ELR (cell line): ENCODE measurements around the gene CLCN1.

Experiments used
- DNase-seq: peaks from one replicate; pipeline ENCODE4 v3.0.0-alpha.2; 2015; ENCODE audit warnings: low read depth

The CLCN1 gene

DNA sequence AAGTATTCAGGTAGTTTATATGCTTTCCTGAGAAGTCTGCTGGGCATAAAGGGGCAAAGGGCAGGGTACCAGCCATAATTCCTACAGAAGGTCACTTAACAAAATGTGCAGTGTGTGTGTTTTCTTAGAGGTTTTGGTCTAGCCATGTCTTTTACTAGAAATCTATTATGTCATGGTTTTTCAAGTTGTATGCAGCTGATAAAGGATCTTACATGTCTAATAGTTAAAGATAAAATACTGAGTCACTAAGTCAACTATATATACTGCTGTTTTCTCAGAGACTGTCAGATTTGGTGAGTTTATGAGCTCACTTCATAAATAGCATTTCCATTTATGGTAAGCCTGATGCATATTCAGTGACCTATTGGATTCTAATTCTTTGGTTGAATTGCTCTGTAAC is 20.0 kb upstream of the CLCN1 start:
- no peak for DNase-seq

DNA sequence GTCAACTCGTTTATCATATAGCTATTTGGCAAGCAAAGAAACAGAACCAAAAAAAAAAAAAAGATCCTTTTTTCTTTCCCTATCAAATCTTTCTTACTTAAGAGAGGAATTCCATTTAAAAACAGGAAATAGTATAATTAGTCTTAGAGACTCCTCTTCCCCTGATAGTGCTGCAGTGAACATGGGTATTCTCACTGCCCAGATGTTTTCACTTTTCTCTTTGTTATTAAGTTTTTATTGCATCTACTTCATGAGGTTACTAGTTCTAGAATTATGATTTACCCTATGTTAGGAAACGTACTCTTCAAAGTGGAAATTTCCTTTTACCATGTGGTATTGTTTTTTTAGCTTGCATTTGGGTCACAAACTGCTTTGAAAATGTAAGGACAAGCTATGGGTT is 19.2 kb upstream of the CLCN1 start:
- DNase-seq = no peak

DNA sequence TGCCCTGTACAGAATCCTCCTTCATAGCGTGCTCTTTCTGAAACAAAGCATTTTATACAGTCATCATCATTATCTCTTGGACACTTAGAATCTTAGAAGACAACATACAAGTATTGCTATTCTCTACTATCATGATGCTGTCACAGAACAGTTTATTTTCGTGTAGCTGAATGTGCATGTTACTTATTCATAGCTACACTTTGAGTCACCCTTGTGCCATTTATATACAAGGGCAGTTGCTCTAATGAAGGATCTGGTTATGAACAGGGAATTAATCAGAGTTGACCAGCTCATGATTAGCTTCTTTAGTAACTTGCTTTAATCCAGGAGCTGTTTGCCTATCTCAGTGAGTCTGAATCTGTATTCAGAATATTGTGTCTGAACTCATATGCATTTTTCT is 16.6 kb upstream of the CLCN1 start:
- DNase-seq = peak; percentile 66

DNA sequence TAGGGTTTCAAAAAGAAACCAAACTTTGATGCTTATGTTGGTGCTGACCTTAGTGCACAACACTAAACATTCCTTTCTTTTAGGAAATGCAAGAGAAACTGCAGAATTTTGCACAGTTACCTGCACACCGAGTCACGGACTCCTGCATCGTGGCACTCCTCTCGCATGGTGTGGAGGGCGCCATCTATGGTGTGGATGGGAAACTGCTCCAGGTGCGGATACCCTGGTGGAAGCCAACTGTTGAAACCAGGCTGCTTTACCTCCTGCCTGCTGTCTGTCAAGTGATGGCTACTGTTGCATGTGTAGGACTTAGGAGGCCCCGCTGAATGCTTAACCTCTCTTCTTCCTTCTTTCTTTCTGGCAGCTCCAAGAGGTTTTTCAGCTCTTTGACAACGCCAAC is 16.1 kb upstream of the CLCN1 start:
- DNase-seq = peak; percentile 38

DNA sequence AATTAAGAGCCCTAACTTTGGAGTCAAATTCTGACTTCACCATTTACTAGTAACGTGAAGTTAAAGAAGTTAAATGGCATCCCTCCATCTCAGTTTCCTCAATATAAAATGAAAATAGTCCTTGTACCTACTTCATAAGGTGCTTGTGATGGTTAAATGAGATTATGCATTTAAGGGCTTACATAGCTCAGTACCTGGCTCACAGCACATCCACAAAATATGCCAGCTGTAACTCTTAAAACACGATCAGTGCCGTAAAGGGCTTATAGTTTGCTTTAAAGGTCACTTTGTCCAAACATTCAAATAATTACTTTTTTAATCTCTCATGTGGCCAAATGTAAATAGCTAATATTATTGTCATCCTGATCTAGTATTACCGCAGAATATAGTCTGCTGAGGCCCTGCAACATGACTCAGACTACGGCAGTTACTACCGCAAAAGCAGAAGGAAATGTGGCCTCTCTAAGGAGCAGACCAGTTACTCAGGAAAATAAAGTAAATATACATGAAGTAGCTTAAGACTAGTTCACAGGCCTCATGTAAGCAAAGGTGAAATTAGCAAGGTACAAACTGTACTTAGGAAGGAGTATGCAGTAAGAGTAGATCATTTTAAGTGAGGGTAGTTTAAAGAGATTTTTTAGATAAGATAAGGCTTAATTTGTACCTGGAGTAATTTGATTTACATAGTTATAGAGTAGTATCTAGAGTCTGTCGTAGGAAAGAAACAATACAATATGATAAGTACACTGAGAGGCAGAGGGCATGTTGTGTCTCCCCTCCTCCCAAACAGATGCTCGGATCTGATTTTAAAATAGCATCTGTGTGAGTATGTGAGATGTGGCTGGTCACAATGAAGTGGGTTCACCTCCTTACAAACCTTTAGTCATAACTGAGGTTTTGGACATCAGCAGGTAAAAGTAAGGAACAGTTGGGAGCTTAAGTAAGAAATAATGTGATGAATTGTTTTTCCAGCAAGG is 14.7 kb upstream of the CLCN1 start:
- peak; percentile 40 for DNase-seq

DNA sequence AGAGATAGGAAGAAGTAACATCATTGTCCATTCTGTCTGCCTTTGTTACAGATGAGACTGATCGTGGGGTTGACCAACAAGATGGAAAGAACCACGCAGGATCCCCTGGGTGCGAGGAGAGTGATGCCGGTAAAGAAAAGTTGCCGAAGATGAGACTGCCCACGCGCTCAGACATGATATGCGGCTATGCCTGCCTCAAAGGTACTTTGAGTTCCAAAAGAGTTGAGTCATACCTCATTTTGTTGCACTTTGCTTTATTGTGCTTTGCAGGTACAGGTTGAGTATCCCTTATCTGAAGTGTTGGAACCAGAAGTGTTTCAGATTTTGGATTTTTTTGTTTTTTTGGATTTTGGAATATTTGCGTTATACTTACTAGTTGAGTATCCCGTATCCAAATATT is 12.2 kb upstream of the CLCN1 start:
- DNase-seq = no peak

DNA sequence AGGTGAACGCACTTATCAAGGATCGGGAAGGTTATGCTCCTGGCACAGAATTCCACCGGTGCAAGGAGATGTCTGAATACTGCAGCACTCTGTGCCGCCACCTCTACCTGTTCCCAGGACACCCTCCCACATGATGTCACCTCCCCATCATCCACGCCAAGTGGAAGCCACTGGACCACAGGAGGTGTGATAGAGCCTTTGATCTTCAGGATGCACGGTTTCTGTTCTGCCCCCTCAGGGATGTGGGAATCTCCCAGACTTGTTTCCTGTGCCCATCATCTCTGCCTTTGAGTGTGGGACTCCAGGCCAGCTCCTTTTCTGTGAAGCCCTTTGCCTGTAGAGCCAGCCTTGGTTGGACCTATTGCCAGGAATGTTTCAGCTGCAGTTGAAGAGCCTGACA is 11.0 kb upstream of the CLCN1 start:
- DNase-seq = no peak

DNA sequence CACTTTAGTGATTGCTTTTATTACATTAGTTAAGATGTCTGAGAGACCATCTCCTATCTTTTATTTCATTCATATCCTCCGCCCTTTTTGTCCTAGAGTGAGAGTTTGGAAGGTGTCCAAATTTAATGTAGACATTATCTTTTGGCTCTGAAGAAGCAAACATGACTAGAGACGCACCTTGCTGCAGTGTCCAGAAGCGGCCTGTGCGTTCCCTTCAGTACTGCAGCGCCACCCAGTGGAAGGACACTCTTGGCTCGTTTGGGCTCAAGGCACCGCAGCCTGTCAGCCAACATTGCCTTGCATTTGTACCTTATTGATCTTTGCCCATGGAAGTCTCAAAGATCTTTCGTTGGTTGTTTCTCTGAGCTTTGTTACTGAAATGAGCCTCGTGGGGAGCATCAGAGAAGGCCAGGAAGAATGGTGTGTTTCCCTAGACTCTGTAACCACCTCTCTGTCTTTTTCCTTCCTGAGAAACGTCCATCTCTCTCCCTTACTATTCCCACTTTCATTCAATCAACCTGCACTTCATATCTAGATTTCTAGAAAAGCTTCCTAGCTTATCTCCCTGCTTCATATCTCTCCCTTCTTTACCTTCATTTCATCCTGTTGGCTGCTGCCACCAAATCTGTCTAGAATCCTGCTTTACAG is 10.4 kb upstream of the CLCN1 start:
- DNase-seq = peak; percentile 49

DNA sequence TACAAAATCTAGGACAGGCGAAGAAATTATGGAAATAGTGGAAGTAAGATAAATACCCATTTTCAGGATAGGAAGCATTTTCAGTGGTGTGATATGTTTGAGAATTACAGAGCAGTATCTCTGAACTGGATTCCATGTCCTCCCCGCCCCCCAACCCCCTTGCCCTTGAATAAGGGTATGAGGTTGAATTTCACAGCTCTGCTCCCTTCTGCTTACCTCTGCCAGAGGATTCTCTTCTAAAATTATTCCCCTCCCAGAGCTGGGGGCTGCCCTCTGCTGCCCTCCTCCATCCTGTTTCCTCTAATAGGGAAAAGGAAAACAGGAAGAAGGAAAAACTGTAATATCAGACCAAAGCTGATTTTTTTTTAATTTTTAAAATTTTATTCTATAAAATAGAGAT is 7.3 kb upstream of the CLCN1 start:
- no peak for DNase-seq

DNA sequence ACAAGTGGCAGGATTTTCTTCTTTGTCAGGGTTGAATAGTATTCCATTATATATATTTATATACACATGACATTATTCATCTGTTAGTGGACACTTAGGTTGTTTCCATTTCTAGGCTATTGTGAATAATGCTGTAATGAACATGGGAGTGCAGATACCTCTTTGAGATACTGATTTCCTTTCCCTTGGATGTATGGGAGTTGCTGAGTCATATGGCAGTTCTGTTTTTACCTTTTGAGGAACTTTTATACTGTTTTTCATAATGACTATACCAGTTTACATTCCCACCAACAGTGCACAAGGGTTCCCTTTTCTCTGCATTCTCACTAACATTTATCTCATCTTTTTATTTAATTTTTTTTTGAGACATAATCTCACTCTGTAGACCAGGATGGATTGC is 1.8 kb upstream of the CLCN1 start:
- no peak for DNase-seq

DNA sequence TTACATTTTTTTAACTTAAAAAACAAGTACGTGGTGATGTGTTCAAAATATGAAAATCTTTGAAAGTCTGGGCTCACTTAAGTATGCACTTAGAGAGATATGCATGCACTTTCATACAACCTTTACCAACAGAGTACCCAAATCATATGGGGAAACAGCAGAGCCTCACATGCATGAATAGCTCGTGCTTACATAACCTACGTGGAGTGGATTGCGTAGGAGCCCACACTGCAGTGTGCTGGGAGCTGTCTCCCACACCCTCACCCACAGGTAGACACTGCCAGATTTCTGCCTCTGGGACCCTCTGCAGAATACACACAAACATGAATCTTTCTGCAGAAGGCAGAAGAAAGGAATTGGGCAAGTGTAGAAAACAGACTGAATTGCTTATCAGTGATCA is 581 bp downstream of the CLCN1 start:
- no peak for DNase-seq

DNA sequence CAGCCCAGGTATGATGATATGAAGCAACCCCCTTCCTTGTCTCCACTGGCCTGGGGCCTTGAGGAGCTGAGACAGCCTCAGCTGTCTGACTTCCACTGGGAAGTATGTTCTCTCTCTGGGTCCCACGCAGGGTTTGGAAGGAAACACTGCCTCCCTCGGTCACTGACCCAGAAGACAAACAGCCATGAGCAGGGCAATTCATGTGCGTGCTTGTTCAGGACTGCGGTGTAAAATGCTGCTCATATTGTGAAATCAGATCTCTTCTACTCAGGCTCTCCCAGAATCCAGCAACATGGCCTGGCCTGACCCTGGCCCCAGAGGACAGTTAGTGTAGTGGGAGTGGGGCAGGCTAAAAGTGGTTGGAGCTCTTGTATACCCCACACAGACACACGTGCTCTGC is 2.8 kb downstream of the CLCN1 start:
- no peak for DNase-seq

DNA sequence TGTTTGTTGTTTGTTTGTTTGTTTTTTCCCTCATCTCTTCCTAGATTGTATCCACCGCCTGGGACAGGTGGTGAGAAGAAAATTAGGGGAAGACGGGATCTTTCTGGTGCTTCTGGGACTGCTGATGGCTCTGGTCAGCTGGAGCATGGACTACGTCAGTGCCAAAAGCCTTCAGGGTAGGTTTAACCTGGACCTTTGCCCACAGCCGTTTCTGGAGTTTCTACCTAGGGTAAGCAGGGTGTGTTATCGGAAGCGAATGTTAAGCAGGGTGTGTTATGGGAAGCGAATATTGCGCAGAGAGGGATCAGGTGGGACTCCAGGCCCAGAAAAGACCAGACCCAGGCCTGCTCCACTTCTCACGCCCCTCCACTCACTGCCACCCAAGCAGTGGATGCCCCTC is 4.7 kb downstream of the CLCN1 start:
- no peak for DNase-seq

DNA sequence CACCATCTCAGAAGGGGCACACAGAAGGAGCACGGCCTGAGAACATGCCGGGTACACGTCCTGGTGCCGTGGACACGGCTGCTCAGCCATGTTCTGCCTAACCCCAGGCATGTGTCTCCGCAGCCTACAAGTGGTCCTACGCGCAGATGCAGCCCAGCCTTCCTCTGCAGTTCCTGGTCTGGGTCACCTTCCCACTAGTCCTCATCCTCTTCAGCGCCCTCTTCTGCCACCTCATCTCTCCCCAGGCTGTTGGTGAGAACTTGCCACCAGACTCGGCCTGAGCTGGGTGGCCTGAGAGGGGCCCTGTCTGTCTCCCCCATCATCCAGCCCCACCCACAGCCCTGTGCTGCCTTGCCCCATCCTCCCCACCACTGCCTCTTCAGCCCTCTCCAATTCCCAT is 5.3 kb downstream of the CLCN1 start:
- DNase-seq = no peak

DNA sequence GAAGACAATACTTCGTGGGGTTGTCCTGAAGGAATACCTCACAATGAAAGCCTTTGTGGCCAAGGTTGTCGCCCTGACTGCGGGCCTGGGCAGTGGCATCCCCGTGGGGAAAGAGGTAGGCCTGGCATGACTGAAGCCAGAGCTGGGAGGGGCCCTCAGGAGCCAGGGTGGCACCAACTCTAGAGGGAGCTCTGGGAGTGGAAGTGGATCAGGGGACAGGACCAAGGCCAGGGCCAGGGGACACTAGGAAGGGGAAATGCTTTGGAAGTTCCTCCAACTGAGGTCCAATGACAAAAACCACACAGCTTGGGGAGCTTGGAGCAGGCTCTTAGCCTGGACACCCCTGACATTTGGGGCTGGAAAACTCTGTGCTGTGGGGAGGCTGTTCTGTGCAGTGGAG is 5.8 kb downstream of the CLCN1 start:
- DNase-seq = no peak

DNA sequence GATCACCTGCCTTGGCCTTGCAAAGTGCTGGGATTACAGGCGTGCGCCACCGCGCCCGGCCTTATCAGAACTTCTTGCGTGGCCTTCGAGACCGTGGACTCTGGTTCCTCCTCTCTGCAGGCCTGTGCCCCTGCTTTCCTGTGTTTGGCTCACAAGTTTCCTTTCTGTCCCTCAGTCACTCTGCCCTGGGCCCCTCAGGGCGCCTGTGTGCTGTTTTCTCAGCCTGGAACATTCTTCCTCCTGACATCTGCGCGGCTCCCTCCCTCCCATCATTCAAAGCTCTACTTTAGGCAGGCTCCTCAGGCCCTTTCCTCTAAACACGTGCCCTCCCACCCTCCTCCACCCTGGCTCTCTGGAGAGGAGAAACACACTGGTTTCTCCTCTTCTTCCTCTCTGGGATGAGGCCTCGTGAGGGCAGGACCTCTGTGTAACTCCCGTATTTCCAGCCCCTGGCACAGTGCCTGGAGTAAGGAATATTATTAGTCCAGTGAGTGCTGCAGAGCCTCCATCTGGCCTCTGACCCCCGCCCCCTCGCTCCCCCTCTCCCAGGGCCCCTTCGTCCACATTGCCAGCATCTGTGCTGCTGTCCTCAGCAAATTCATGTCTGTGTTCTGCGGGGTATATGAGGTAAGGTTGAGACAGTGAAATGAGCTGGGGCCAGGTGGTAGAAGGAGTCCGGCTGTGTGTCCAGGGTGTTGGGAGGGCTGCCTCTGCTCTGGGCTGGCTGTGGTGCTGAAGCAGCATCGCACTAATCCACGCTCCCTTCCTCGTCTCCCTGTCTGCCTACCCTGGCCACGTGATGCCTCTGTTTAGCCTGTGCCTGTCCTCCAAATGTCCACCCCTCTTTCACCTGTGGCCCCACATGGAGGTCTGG is 7.1 kb downstream of the CLCN1 start:
- no peak for DNase-seq

DNA sequence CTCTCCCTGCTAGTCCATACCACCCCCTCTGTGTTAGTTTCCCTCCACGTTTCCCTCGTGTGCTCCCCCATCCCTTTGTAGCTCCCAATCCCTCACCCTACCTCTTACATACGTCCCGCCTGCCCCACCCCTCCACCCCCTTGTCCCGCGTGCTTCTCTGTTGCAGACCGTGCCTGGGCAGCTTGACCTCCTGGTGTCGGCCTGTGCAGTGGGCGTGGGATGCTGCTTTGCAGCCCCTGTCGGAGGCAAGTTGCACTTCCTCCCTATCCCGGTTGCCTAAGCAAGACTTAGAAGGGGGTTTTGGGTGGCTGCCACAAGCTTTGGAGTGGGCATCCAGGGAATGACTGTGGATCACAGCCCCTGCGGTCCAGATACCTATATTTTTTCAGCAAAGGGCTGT is 7.7 kb downstream of the CLCN1 start:
- no peak for DNase-seq

DNA sequence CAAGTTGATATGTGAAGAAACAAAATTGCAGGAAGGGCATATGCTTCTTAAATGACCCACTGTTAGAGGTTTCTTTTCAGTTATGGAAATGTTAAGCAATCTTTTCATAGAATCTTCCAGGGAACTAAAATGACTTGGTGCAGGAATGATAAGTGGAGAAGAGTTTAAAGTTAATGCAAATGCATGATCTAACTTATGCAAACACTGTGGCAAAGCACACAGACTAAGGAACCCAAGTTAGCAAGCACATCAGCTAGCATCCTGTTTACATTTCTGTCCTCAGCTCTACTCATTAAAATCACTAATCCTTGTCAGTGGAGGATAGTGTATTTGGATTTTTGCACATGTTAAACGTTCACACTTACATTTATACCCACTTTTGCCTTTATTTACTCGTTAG is 9.3 kb downstream of the CLCN1 start:
- no peak for DNase-seq

DNA sequence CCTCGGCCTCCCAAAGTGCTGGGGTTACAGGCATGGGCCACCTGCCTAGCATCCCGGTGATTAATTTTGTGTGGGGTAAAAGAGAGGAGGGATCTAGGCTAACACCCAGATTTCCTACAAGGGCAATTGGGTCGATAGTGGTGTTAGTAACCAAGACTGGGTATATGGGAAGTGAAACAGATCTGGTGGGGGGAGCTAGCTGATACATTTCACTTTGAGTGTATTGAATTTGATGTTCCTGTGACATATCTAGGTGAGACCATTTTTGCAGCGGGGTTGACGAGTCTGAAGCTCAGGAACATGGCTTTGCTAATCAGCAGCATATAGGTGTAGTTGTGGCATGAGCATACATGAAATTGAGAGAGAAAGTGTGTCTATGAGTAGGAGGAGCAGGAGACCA is 12.0 kb downstream of the CLCN1 start:
- DNase-seq = no peak

DNA sequence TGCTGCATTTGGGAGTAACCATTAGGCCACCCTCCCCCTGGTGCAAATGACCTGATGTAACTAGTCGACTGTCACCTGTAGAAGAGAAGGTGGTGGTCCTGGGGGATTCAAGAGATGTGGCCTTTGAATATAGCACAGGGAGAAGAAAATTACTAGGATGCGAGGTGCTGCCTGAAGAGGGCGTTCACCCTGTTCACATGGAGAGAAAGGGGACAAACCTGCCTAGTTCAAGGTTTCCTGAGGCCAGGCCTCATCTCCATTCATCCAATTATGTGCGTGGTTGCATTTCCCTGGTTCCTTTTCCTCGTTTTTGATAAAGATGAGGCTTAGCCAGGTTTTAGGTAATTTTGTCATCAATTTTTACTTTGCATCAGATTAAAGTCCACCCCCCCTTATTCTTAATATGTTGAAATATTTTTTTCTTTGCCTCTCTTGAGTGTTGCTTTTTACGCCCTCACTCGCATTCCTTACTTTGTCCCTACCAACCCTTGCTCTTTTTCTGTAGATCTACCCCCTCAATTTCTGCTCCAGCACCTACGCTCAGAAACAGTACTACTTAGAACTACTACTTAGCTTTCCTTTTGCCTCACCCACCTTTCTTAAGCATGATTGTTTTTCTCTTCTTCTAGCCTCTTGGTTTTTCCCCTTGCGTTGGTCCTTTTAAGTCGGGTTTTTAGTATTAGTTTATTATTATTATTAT is 13.7 kb downstream of the CLCN1 start:
- no peak for DNase-seq

DNA sequence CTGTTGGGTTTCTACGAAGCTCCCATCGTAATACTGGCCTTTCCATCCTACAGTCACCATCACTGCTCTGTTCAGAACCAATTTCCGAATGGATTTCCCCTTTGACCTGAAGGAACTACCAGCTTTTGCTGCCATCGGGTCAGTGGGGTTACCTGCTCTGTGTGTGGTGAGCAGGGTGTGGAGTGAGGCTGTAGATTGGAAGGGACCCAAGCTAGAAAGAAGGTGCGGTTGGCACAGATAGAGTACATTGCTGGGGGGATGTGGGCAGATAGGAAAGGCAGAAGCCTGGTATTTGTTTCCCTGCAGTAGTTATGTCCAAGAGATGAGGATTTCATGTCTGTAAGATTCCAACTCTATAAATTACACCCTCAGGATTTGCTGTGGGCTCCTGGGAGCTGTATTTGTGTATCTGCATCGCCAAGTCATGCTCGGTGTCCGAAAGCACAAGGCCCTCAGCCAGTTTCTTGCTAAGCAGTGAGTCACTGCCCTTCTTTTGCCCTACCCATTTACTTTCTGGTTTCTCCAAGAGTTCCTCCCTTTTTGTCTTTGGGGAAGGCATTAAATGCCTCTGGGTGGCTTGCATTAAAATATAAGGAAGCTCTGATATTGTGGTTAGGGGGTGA is 15.4 kb downstream of the CLCN1 start:
- DNase-seq = peak; percentile 76

DNA sequence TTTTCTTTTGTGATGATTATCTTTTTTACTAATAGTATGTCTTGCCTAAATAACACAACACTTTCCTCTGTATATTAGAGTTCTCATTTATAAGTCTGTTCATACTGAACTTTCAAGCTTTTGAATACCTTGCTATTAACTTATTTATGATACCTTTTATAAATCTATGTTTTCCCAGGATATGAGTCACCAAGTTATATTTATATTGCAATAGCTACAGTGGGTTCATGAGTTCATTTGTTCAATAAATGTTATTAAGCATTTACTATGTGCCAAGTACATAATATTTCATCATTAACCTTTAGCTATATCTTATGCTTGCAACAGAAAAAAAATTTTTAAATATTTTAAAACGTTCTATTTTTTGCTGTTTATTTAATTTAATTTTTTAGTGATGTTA is 18.3 kb downstream of the CLCN1 start:
- DNase-seq = no peak
